ENCODE measurements around the gene RHNO1. TPM values are rescaled to one million over a fixed set of nuclear protein-coding genes. Genes with fewer than 3 reads are reported as not detected.

Gene RHNO1
- total RNA-seq, 1 experiment from 2014 or later: 44.6 TPM

DNA sequence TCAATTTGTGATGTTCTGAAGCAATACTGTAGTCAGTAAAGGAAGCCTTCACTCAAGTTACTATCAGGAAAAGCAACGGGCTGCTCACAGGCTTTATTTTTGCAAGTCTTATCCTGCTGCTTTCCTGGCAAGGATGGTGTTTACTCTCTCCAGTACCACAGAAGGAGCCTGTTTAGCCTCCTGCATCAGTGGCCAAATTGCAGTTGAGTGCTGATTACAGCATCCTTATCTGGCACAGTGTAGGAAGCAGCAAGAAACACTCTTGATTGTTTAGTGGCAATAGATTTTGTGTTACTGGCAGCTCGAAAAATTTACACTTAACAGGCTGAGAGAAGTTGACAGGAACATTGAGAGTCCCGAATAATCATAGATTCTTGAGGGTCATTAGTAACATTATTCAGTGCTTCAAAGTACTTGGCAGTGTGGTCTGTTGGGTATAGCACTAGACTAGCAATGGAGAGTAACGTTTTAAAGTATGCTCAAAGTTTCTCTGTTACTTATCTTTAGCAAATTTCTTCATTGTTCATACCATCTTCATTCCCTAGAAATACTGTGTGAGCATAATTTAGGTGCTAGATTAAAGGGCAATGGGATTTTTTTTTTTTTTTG lies 25.4 kb downstream of the RHNO1 start:
- no peak for DNase-seq (ENCODE audit: low read depth)

DNA sequence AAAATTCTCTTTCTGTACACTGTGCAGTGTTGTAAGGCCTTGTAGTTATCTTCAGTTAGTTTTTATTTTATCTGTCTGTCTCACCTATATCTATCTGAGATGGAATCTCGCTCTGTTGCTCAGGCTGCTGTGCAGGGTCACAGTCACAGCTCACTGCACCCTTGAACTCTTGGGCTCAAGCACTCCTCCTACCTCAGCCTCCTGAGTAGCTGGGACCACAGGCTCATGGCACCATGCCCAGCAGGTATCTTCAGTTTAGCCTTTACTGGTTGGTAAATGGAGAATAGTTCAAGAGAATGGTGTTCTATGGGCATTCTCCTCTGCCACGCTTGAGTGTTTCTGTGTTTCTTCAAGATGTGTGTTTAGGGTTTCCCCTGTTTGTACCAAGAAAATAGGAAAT lies 27.2 kb downstream of the RHNO1 start:
- no peak for DNase-seq (ENCODE audit: low read depth)

DNA sequence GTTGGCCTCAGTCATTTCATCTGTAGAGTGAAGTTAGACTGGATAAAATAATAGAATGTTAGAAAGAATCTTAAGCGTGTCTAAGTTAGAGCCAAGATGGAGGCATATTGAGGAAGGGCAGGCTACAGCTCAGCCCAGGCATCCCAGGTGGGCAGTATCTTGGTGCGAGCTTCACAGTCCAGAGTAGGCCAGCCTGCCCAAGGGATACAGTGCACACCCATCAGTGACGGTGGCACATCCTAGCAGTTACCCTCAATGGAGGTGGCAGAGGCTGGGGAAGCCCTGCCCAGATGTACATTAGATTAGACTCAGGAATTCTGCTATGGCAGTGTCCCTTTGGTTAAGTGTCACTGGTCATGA lies 35.2 kb downstream of the RHNO1 start:
- DNase-seq (ENCODE audit: low read depth): no peak

DNA sequence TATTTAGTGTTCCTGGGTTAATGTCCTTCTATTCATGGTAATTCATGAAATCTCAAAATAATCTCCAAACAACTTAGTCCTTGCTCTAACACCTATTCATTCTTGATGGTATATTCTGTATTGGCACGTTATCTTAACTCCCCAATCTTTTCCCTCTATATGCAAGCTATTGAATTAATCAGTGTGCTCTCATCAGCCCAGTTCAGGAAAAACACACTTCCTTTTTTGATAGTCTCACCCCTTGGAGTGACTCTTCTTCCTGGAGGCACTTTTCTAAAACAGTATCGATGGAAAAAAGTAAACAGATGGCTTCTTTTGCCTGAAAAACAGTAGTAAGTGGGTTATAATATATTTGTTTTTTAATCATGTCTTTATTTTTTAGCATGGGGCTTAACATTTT lies 42.2 kb downstream of the RHNO1 start:
- DNase-seq (ENCODE audit: low read depth): no peak

DNA sequence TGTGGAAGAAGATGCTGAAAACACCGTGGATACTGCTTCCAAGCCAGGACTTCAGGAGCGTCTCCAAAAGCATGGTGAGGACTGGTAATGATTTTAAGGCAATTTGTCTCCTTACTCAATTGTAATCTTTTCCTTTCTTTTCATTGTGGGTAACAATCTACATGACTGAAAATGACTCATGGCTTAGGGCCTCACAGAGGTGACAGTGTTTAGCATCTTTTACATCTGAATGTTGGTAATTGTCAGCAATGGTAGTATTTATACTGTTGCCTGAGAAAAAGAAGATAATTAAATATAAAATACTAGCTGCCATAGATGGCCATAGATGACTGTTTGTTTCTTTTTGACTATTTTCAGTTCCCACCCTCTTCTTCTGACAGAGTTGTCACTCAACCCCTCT lies 45.3 kb downstream of the RHNO1 start:
- DNase-seq (ENCODE audit: low read depth): peak; percentile 5

DNA sequence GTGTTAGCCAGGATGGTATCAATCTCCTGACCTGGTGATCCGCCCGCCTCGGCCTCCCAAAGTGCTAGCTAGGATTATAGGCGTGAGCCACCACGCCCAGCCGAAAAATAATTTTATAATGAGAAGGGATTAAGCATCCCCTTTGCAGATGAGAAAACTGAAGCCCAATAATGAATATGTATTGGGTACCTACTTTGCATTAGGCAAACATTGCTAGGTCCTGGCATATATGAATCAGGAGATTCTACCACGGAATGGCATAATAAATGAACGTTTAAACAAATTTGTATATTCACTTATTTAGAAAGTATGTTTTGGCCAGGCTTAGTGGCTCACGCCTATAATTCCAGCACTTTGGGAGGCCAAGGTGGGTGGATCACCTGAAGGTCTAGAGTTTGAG lies 46.0 kb downstream of the RHNO1 start:
- DNase-seq (ENCODE audit: low read depth): no peak

DNA sequence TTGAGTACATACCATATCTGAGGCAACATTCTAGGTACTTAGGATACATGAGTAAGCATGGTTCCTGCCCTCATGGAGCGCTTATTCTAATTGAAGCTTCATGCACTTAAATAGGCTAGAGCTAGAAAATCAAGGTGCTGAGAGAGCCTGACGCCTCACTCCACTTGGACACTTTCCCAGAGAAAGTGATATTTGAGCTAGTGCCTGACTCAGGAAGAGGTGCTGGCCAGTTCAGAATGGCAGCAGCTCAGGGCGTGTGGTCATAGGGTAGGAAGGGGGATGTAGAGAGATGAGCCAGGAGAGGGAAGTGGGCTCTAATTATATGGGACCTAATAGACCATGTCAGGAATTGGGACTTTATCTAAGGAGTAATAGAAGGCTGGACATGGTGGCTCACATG lies 47.0 kb downstream of the RHNO1 start:
- DNase-seq (ENCODE audit: low read depth): peak; percentile 29

DNA sequence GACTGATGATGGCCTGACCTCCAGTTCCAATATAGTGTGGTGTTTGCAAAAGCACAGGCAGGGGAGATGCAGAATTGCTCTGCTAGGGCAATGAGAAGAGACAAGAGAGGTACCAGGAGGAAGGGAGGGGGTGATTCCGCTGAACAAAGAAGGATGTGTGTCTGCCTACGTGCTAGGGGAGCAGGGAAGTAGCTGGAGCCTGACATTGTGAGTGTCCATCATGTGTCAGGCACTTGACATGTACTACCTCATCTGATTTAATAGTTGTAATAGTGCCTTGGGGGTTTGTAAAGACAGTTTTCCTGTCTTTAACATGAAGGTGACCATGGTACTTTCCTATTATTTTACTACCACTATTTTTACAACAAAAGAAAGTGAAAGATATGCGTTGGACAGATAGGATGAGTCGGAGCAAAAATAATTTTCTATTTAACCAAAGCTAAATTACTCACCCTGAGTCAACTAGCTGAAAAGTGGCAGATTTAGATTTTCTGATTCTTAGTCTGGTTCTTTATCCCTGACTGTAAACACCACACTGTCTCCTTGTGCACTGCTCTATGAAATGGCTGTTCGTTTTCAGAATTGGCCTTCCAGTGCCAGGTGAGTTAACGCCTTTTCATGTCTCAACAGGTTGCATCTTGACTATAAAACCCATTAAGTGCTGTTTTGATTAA lies 48.4 kb downstream of the RHNO1 start:
- DNase-seq (ENCODE audit: low read depth): no peak

DNA sequence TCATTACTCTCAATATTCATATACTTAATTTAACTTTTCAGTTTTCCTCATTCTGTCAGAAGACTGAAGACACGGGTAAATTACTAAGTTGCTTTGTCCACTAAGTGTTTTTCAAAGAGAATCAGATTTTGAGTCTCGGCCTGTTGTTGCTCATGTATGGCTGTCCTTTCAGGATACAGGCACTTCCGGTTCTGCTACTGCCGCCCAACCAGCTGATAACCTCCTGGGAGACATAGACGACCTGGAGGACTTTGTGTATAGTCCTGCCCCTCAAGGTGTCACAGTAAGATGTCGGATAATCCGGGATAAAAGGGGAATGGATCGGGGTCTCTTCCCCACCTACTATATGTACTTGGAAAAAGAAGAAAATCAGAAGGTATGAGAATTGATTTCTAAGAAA lies 53.8 kb downstream of the RHNO1 start:
- no peak for DNase-seq (ENCODE audit: low read depth)

DNA sequence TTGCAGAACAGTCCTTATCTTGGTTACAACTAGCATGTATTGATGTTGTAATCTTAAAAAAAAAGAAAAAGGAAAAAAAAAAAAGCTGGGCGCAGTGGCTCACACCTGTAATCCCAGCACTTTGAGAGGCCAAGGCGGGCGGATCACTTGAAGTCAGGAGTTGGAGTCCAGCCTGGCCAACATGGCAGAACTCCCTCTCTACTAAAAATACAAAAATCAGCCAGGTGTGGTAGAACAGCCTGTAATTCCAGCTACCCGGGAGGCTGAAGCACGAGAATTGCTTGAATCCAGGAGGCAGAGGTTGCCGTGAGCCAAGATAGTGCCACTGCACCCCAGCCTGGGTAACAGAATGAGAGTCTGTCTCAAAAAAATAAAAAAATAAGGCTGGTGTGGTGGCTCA lies 56.6 kb downstream of the RHNO1 start:
- no peak for DNase-seq (ENCODE audit: low read depth)

DNA sequence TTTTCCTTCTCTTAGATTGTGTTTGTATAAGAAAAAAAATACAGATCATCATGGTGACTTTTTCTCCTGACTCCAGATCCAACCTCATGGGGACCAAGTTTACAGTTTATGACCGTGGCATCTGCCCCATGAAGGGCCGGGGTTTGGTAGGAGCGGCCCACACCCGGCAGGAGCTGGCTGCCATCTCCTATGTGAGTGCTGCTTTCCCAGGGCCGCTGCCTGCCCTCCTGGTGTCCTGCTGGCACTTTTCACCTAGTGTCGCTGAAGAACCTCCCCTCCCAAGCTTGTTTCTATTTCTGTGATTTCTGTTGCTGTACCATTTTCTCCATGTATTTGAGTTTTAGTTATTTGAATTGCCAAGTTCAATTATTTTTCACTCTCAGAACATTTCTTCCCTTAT lies 57.3 kb downstream of the RHNO1 start:
- DNase-seq (ENCODE audit: low read depth): no peak

DNA sequence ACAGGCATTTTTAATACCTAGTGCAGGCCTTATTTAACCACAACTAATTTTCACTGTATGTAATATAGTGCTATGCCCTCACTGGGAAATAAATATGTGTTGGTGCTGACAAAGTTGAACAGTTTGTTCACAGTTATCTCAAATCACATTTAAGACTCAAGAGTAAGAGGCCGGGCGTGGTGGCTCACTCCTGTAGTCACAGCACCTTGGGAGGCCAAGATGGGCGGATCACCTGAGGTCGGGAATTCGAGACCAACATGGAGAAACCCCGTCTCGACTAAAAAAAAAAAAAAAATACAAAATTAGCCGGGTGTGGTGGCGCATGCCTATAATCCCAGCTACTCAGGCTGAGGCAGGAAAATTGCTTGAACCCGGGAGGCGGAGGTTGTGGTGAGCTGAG lies 59.3 kb downstream of the RHNO1 start:
- DNase-seq (ENCODE audit: low read depth): no peak

DNA sequence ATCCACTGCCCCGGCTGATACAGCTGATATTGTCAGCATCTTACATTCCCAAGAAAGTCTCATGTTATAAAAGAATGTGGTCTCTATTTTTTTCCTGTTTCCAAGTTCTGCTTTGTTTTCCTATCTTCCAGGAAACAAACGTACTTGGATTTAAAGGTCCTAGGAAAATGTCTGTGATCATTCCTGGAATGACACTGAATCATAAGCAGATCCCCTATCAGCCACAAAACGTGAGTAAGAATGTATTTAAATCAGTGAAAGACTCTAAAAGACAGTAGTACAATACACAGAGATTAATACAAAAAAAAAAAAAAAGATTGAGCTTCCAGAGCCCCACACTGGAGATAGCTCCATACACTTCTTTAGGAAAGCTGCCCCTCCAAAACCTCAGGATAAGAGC lies 60.5 kb downstream of the RHNO1 start:
- DNase-seq (ENCODE audit: low read depth): no peak

Other genes starting within 250 kb of the RHNO1 start
- gene FKBP4, start 82.3 kb upstream of the RHNO1 start, total RNA-seq (2014; rRNA removed; shearing (Covaris generic)): 38.9 and 40.6 TPM in 2 replicates
- gene ITFG2, start 64.6 kb upstream of the RHNO1 start, total RNA-seq (2014; rRNA removed; shearing (Covaris generic)): 9.3 and 13.9 TPM in 2 replicates
- gene NRIP2, start 42.2 kb upstream of the RHNO1 start, total RNA-seq (2014; rRNA removed; shearing (Covaris generic)): not detected in 2 replicates
- gene TEX52, start 20.2 kb upstream of the RHNO1 start, total RNA-seq (2014; rRNA removed; shearing (Covaris generic)): not detected in 2 replicates
- gene FOXM1, start within 50 bp of the RHNO1 start, total RNA-seq (2014; rRNA removed; shearing (Covaris generic)): 38.6 and 58.3 TPM in 2 replicates
- 34.2 and 42.8 TPM in 2 replicates for gene TULP3, start 13.7 kb downstream of the RHNO1 start, total RNA-seq (2014; rRNA removed; shearing (Covaris generic))
- 10.9 and 11.3 TPM in 2 replicates for gene TEAD4, start 82.2 kb downstream of the RHNO1 start, total RNA-seq (2014; rRNA removed; shearing (Covaris generic))
- 37.6 and 42.0 TPM in 2 replicates for gene TSPAN9, start 200.2 kb downstream of the RHNO1 start, total RNA-seq (2014; rRNA removed; shearing (Covaris generic))